HEK293 (cell line): Measurements from ENCODE around the gene DOCK8.

Experiments
- CTCF ChIP-seq: fragments of 450-650 bp; formaldehyde crosslinking; IDR thresholded peaks from 2 replicates; pipeline ENCODE4 v1.5.1; 2016; ENCODE audit warnings: missing biosample characterization, missing genetic modification characterization
- HOXA7 ChIP-seq: sonication (generic); formaldehyde crosslinking; IDR thresholded peaks from 2 replicates; pipeline ENCODE4 v1.8.1; 2022; ENCODE audit warnings: missing genetic modification reagents, borderline replicate concordance
- KLF16 ChIP-seq: fragments of 450-650 bp; formaldehyde crosslinking; IDR thresholded peaks from 2 replicates; pipeline ENCODE4 v1.5.1; 2017; ENCODE audit warnings: missing biosample characterization, missing genetic modification characterization
- ZNF26 ChIP-seq: fragments of 450-650 bp; formaldehyde crosslinking; IDR thresholded peaks from 2 replicates; pipeline ENCODE4 v1.5.1; 2016; ENCODE audit warnings: missing biosample characterization, missing genetic modification characterization
- ZNF366 ChIP-seq: fragments of 450-650 bp; formaldehyde crosslinking; conservative IDR thresholded peaks from 2 replicates; pipeline ENCODE4 v1.5.1; 2016; ENCODE audit warnings: missing biosample characterization, missing genetic modification characterization
- ZNF639 ChIP-seq: fragments of 450-650 bp; formaldehyde crosslinking; IDR thresholded peaks from 2 replicates; pipeline ENCODE4 v1.5.1; 2016; ENCODE audit warnings: missing biosample characterization, missing genetic modification characterization
- ZSCAN30 ChIP-seq: fragments of 450-650 bp; IDR thresholded peaks from 2 replicates; pipeline ENCODE4 v1.5.1; 2018; ENCODE audit warnings: missing biosample characterization, mild to moderate bottlenecking, missing genetic modification characterization, moderate library complexity

- no peak for TF ChIP-seq ZNF366 (tag by site-specific recombination)
- TF ChIP-seq ZSCAN30 (tag by site-specific recombination), result no peak
- no peak for TF ChIP-seq CTCF (tag by site-specific recombination)
- no peak for TF ChIP-seq HOXA7 (CRISPR knock-in tag)
- TF ChIP-seq ZNF639 (tag by site-specific recombination), result no peak
- no peak for TF ChIP-seq KLF16
- TF ChIP-seq ZNF26 (tag by site-specific recombination), result no peak
Measured at GRCh38 chr9:374736-375135, 160.1 kb downstream of the DOCK8 start.
